A549 (cell line): ENCODE data around the gene PDSS2.

Experiments
- CBX2 ChIP-seq: fragments of 200-600 bp; sonication (generic); IDR thresholded peaks from 2 replicates; pipeline ENCODE4 v1.6.1; 2016; ENCODE audit warnings: low read depth, mild to moderate bottlenecking, borderline replicate concordance
- EHMT2 ChIP-seq: fragments of 200-600 bp; sonication (generic); IDR thresholded peaks from 2 replicates; pipeline ENCODE4 v1.6.1; 2016; ENCODE audit warnings: antibody characterized with exemption, low read depth, mild to moderate bottlenecking, moderate library complexity
- POLR2A ChIP-seq: IDR thresholded peaks from 2 replicates; pipeline ENCODE4 v1.6.1; 2012; ENCODE audit warnings: mild to moderate bottlenecking, low read length
- RCOR1 ChIP-seq: fragments of 150-350 bp; IDR thresholded peaks from 2 replicates; pipeline ENCODE4 v1.6.1; 2014; ENCODE audit warnings: antibody characterized with exemption, low read length, low read depth
- RFX5 ChIP-seq: fragments of 450-650 bp; IDR thresholded peaks from 2 replicates; pipeline ENCODE4 v1.7.1; 2014; ENCODE audit warnings: antibody characterized with exemption, mild to moderate bottlenecking, moderate library complexity
- TF ChIP-seq, protein P1 (sequence below): fragments of >200 bp; sonication (Bioruptor Twin); formaldehyde crosslinking; IDR thresholded peaks from 3 replicates; pipeline ENCODE4 v1.5.1; 2016
- TF ChIP-seq, protein P2 (sequence below): fragments of 200-600 bp; sonication (generic); IDR thresholded peaks from 2 replicates; pipeline ENCODE4 v1.6.1; 2016; ENCODE audit warnings: antibody characterized with exemption, mild to moderate bottlenecking, moderate library complexity
- TF ChIP-seq, protein P3 (sequence below): IDR thresholded peaks from 2 replicates; pipeline ENCODE4 v1.6.1; 2012

- TF ChIP-seq, protein P1, sequence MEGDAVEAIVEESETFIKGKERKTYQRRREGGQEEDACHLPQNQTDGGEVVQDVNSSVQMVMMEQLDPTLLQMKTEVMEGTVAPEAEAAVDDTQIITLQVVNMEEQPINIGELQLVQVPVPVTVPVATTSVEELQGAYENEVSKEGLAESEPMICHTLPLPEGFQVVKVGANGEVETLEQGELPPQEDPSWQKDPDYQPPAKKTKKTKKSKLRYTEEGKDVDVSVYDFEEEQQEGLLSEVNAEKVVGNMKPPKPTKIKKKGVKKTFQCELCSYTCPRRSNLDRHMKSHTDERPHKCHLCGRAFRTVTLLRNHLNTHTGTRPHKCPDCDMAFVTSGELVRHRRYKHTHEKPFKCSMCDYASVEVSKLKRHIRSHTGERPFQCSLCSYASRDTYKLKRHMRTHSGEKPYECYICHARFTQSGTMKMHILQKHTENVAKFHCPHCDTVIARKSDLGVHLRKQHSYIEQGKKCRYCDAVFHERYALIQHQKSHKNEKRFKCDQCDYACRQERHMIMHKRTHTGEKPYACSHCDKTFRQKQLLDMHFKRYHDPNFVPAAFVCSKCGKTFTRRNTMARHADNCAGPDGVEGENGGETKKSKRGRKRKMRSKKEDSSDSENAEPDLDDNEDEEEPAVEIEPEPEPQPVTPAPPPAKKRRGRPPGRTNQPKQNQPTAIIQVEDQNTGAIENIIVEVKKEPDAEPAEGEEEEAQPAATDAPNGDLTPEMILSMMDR, result no peak
- no peak for TF ChIP-seq POLR2A
- TF ChIP-seq RFX5, result no peak
- no peak for TF ChIP-seq RCOR1
- TF ChIP-seq, protein P2, sequence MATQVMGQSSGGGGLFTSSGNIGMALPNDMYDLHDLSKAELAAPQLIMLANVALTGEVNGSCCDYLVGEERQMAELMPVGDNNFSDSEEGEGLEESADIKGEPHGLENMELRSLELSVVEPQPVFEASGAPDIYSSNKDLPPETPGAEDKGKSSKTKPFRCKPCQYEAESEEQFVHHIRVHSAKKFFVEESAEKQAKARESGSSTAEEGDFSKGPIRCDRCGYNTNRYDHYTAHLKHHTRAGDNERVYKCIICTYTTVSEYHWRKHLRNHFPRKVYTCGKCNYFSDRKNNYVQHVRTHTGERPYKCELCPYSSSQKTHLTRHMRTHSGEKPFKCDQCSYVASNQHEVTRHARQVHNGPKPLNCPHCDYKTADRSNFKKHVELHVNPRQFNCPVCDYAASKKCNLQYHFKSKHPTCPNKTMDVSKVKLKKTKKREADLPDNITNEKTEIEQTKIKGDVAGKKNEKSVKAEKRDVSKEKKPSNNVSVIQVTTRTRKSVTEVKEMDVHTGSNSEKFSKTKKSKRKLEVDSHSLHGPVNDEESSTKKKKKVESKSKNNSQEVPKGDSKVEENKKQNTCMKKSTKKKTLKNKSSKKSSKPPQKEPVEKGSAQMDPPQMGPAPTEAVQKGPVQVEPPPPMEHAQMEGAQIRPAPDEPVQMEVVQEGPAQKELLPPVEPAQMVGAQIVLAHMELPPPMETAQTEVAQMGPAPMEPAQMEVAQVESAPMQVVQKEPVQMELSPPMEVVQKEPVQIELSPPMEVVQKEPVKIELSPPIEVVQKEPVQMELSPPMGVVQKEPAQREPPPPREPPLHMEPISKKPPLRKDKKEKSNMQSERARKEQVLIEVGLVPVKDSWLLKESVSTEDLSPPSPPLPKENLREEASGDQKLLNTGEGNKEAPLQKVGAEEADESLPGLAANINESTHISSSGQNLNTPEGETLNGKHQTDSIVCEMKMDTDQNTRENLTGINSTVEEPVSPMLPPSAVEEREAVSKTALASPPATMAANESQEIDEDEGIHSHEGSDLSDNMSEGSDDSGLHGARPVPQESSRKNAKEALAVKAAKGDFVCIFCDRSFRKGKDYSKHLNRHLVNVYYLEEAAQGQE, result no peak
- no peak for TF ChIP-seq EHMT2
- TF ChIP-seq, protein P3, sequence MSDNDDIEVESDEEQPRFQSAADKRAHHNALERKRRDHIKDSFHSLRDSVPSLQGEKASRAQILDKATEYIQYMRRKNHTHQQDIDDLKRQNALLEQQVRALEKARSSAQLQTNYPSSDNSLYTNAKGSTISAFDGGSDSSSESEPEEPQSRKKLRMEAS, result no peak
- no peak for TF ChIP-seq CBX2
Observed at GRCh38 chr6:107390685-107391435, 68.5 kb downstream of the PDSS2 start.
